T-helper 1 cell treated with Interleukin-12 subunit alpha and Interleukin-12 subunit beta and Interleukin-4 antibody, amounts not matched to agents 30 μg/mL and 1 μg/mL, for 36 hours (primary cell): ENCODE results near the gene AHCY.

Experiments used
- H3K27ac Mint-ChIP-seq: one replicate; pipeline ENCODE4 v1.8.0; 2021; ENCODE audit warnings: mild to moderate bottlenecking, mixed read lengths
- H3K27me3 Mint-ChIP-seq: one replicate; pipeline ENCODE4 v1.8.0; 2021; ENCODE audit warnings: low read depth, mixed read lengths
- H3K36me3 Mint-ChIP-seq: one replicate; pipeline ENCODE4 v1.8.0; 2021; ENCODE audit warnings: low read depth, mixed read lengths
- H3K4me1 Mint-ChIP-seq: one replicate; pipeline ENCODE4 v1.8.0; 2021; ENCODE audit warnings: low read depth, mixed read lengths
- H3K4me3 Mint-ChIP-seq: one replicate; pipeline ENCODE4 v1.8.0; 2021; ENCODE audit warnings: mild to moderate bottlenecking, moderate library complexity, mixed read lengths
- H3K9me3 Mint-ChIP-seq: one replicate; pipeline ENCODE4 v1.8.0; 2021; ENCODE audit warnings: mixed read lengths

The AHCY gene

GRCh38 chr20:34240121-34240520, 63.0 kb downstream of the AHCY start:
- Mint-ChIP-seq H3K9me3 (peaks cover 19% of the 10 kb centered on the region), H3K36me3 (no peaks in the 10 kb centered on the region), H3K4me3 (no peak overlapping the region), H3K27ac (no peak overlapping the region), H3K27me3 (peaks cover 19% of the 10 kb centered on the region), H3K4me1 (peaks cover 13% of the 10 kb centered on the region)

GRCh38 chr20:34237942-34238341, 65.2 kb downstream of the AHCY start:
- peaks cover 19% of the 10 kb centered on the region for H3K27me3 Mint-ChIP-seq
- H3K36me3 Mint-ChIP-seq: no peaks in the 10 kb centered on the region
- no peak overlapping the region for H3K27ac Mint-ChIP-seq
- peaks cover 19% of the 10 kb centered on the region for H3K9me3 Mint-ChIP-seq
- no peak overlapping the region for H3K4me3 Mint-ChIP-seq
- peaks cover 13% of the 10 kb centered on the region for H3K4me1 Mint-ChIP-seq

- Mint-ChIP-seq H3K4me1 (peaks cover 3% of the 10 kb centered on the region), H3K27ac (no peak overlapping the region), H3K9me3 (peaks cover 19% of the 10 kb centered on the region), H3K4me3 (no peak overlapping the region), H3K27me3 (peaks cover 19% of the 10 kb centered on the region), H3K36me3 (no peaks in the 10 kb centered on the region)
Observed at GRCh38 chr20:34235875-34236274, 67.3 kb downstream of the AHCY start.

GRCh38 chr20:34233687-34234086, 69.5 kb downstream of the AHCY start:
- Mint-ChIP-seq H3K27me3 (peaks cover 16% of the 10 kb centered on the region), H3K9me3 (peaks cover 19% of the 10 kb centered on the region), H3K4me3 (no peak overlapping the region), H3K36me3 (no peaks in the 10 kb centered on the region), H3K27ac (no peak overlapping the region), H3K4me1 (no peaks in the 10 kb centered on the region)

GRCh38 chr20:34232494-34233087, 70.6 kb downstream of the AHCY start:
- Mint-ChIP-seq H3K4me1 (no peaks in the 10 kb centered on the region), H3K27ac (no peak overlapping the region), H3K4me3 (no peak overlapping the region), H3K9me3 (peaks cover 9% of the 10 kb centered on the region), H3K27me3 (peaks cover 8% of the 10 kb centered on the region), H3K36me3 (no peaks in the 10 kb centered on the region)

- no peak overlapping the region for H3K4me3 Mint-ChIP-seq
Observed at GRCh38 chr20:34231634-34232033, 71.5 kb downstream of the AHCY start.

More at GRCh38 chr20:34231634-34232033, 71.5 kb downstream of the AHCY start:
- Mint-ChIP-seq H3K27ac (no peak overlapping the region), H3K9me3 (peaks cover 5% of the 10 kb centered on the region), H3K36me3 (no peaks in the 10 kb centered on the region), H3K4me1 (no peaks in the 10 kb centered on the region), H3K27me3 (peaks cover 7% of the 10 kb centered on the region)
